K562 treated with DMSO at 1 percent for 4 hours (cell line): ENCODE data around the gene PDE1A. TPM values are rescaled to one million over a fixed set of nuclear protein-coding genes. Genes with fewer than 3 reads are reported as not detected.

Source experiments
- total RNA-seq: library from RNA; unstranded; fragments of 300-600 nt; gene quantifications from 2 replicates; pipeline ENCODE4 v1.2.3, GENCODE V29; 2022; ENCODE audit not compliant: insufficient read depth

PDE1A gene
- total RNA-seq: 0.63 TPM in 1 of 2 replicates, not detected in the other

DNA sequence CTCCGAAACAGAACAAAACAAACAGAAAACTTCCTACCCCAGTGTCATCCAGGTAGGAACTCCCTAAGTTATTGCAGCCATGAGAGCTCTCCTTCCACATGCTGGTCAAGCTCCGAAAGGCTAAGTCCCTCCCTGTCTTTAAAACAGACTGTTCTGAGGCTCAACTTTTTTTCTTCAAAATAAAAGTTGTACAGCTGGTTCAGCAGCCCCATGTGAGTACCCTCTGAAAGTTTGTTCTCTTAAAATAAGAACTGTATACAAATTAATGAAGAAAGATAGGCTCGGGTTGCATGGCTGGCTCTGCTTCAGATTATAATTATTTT lies at the start of gene PDE1A:
TSS of gene PDE1A (minus strand) at position 119 of the 323 bp plus-strand sequence.

